H9 (cell line): ENCODE data around the gene ANTXRL. TPM values are rescaled to one million over a fixed set of nuclear protein-coding genes. Genes with fewer than 3 reads are reported as not detected.

ENCODE experiments used
- DNase-seq: peaks from one replicate; pipeline ENCODE4 v3.0.0-alpha.2; 2017
- H2AFZ ChIP-seq: one replicate; pipeline ENCODE4 v1.6.1; 2013; ENCODE audit warnings: mild to moderate bottlenecking, low read length, control low read depth, moderate library complexity
- H2AK5ac ChIP-seq: 2 replicates; pipeline ENCODE4 v1.6.1; 2013; ENCODE audit warnings: low read length, control low read depth, mixed read lengths; ENCODE audit not compliant: insufficient read length
- H2BK120ac ChIP-seq: one replicate; pipeline ENCODE4 v1.6.1; 2013; ENCODE audit warnings: low read depth, mild to moderate bottlenecking, low read length, control low read depth, inconsistent platforms; ENCODE audit not compliant: poor library complexity, severe bottlenecking
- H2BK12ac ChIP-seq: 2 replicates; pipeline ENCODE4 v1.6.1; 2013; ENCODE audit warnings: low read length, control low read depth, mixed read lengths, low read depth; ENCODE audit not compliant: insufficient read length
- H2BK15ac ChIP-seq: 2 replicates; pipeline ENCODE4 v1.6.1; 2013; ENCODE audit warnings: low read depth, low read length, control low read depth
- H2BK20ac ChIP-seq: one replicate; pipeline ENCODE4 v1.6.1; 2013; ENCODE audit warnings: low read depth, mild to moderate bottlenecking, low read length, control low read depth, inconsistent platforms; ENCODE audit not compliant: poor library complexity, severe bottlenecking
- H2BK5ac ChIP-seq: 2 replicates; pipeline ENCODE4 v1.6.1; 2013; ENCODE audit warnings: low read length, control low read depth, mixed read lengths; ENCODE audit not compliant: insufficient read length
- H3K14ac ChIP-seq: 2 replicates; pipeline ENCODE4 v1.6.1; 2013; ENCODE audit warnings: low read length, control low read depth; ENCODE audit not compliant: insufficient read depth
- H3K18ac ChIP-seq: 2 replicates; pipeline ENCODE4 v1.6.1; 2013; ENCODE audit warnings: low read depth, mild to moderate bottlenecking, mixed read lengths, low read length, control low read depth; ENCODE audit not compliant: insufficient read length
- H3K23ac ChIP-seq: 2 replicates; pipeline ENCODE4 v1.6.1; 2013; ENCODE audit warnings: low read length, control low read depth, mixed read lengths, low read depth; ENCODE audit not compliant: insufficient read length
- H3K23me2 ChIP-seq: 2 replicates; pipeline ENCODE4 v1.6.1; 2013; ENCODE audit warnings: low read depth, mild to moderate bottlenecking, mixed read lengths, low read length, control low read depth; ENCODE audit not compliant: insufficient read length, poor library complexity, severe bottlenecking
- H3K27ac ChIP-seq: 2 replicates; pipeline ENCODE4 v1.5.1; 2013; ENCODE audit warnings: low read length, control low read depth, mixed read lengths, low read depth; ENCODE audit not compliant: insufficient read length
- H3K27me3 ChIP-seq: 2 replicates; pipeline ENCODE4 v1.6.1; 2013; ENCODE audit warnings: low read length, control low read depth, inconsistent platforms; ENCODE audit not compliant: insufficient read depth
- H3K4ac ChIP-seq: 2 replicates; pipeline ENCODE4 v1.6.1; 2013; ENCODE audit warnings: low read depth, mild to moderate bottlenecking, control low read depth, inconsistent platforms, low read length, moderate library complexity
- H3K4me1 ChIP-seq: 2 replicates; pipeline ENCODE4 v1.6.1; 2013; ENCODE audit warnings: low read length, control low read depth, inconsistent platforms; ENCODE audit not compliant: insufficient read depth
- H3K4me2 ChIP-seq: 2 replicates; pipeline ENCODE4 v1.6.1; 2013; ENCODE audit warnings: low read length, control low read depth, mixed read lengths; ENCODE audit not compliant: insufficient read length, insufficient read depth
- H3K56ac ChIP-seq: 2 replicates; pipeline ENCODE4 v1.6.1; 2013; ENCODE audit warnings: low read depth, mild to moderate bottlenecking, mixed read lengths, low read length, control low read depth; ENCODE audit not compliant: insufficient read length
- H3K79me1 ChIP-seq: 2 replicates; pipeline ENCODE4 v1.6.1; 2013; ENCODE audit warnings: low read depth, mild to moderate bottlenecking, moderate library complexity, low read length, control low read depth, inconsistent platforms; ENCODE audit not compliant: insufficient read depth, poor library complexity, severe bottlenecking
- H3K79me2 ChIP-seq: 2 replicates; pipeline ENCODE4 v1.6.1; 2013; ENCODE audit warnings: low read length, control low read depth, inconsistent platforms; ENCODE audit not compliant: insufficient read depth
- H3K9ac ChIP-seq: 2 replicates; pipeline ENCODE4 v1.6.1; 2013; ENCODE audit warnings: low read length, control low read depth, mixed read lengths; ENCODE audit not compliant: insufficient read length; ENCODE audit errors: extremely low read depth
- H3K9me3 ChIP-seq: one replicate; pipeline ENCODE4 v1.6.1; 2013; ENCODE audit warnings: low read depth, low read length, inconsistent platforms; ENCODE audit not compliant: control insufficient read depth
- H3T11ph ChIP-seq: one replicate; pipeline ENCODE4 v1.6.1; 2013; ENCODE audit warnings: mild to moderate bottlenecking, low read length, control low read depth, inconsistent platforms
- H4K20me1 ChIP-seq: one replicate; pipeline ENCODE4 v1.6.1; 2013; ENCODE audit not compliant: control insufficient read depth, insufficient read length, insufficient read depth
- H4K5ac ChIP-seq: 2 replicates; pipeline ENCODE4 v1.6.1; 2013; ENCODE audit warnings: low read depth, mild to moderate bottlenecking, mixed read lengths, low read length, control low read depth; ENCODE audit not compliant: insufficient read length
- H4K8ac ChIP-seq: replicated peaks from 2 replicates; pipeline ENCODE4 v1.6.1; 2013; ENCODE audit warnings: low read length, control low read depth, mixed read lengths, low read depth; ENCODE audit not compliant: insufficient read length
- H4K91ac ChIP-seq: 2 replicates; pipeline ENCODE4 v1.6.1; 2013; ENCODE audit warnings: low read depth, mild to moderate bottlenecking, moderate library complexity, mixed read lengths, low read length, control low read depth; ENCODE audit not compliant: insufficient read length
- H3K27ac Mint-ChIP-seq, 3 experiments: 2 replicates in 2 of 3; 3 replicates in 1 of 3; pipeline ENCODE4 v1.8.0; 2020 to 2021; ENCODE audit warnings: mixed read lengths in 3 of 3, mild to moderate bottlenecking in 1 of 3, moderate library complexity in 1 of 3
- H3K27me3 Mint-ChIP-seq: 2 replicates; pipeline ENCODE4 v1.8.0; 2021; ENCODE audit warnings: low read depth, mild to moderate bottlenecking, moderate library complexity, mixed read lengths
- H3K36me3 Mint-ChIP-seq, 3 experiments: 2 replicates in 2 of 3; 3 replicates in 1 of 3; pipeline ENCODE4 v1.8.0; 2020 to 2021; ENCODE audit warnings: low read depth in 3 of 3, mixed read lengths in 3 of 3; ENCODE audit not compliant: insufficient read depth in 1 of 3
- H3K4me1 Mint-ChIP-seq, 2 experiments: 2 replicates each; pipeline ENCODE4 v1.8.0; 2020; ENCODE audit warnings: mixed read lengths in 2 of 2
- H3K4me3 Mint-ChIP-seq, 2 experiments: 2 replicates in 1 of 2; 3 replicates in 1 of 2; pipeline ENCODE4 v1.8.0; 2020 to 2021; ENCODE audit warnings: mild to moderate bottlenecking in 2 of 2, mixed read lengths in 2 of 2, moderate library complexity in 1 of 2
- H3K9me3 Mint-ChIP-seq, 2 experiments: 2 replicates in 1 of 2; 3 replicates in 1 of 2; pipeline ENCODE4 v1.8.0; 2020; ENCODE audit warnings: mild to moderate bottlenecking in 2 of 2, mixed read lengths in 2 of 2, moderate library complexity in 1 of 2
- WGBS: extraction: QIAGEN DNeasy Blood & Tissue Kit; methylation state at CpG from one replicate; pipeline ENCODE4 v1.1.7; 2013; ENCODE audit warnings: missing lambda C conversion rate, low lambda C conversion rate, mixed read lengths; ENCODE audit not compliant: insufficient read length; ENCODE audit errors: extremely low coverage; 5-methylcytosine and 5-hydroxymethylcytosine counted together
- total RNA-seq: library from RNA; stranded (reverse); gene quantifications from 2 replicates; pipeline ENCODE4 v1.2.1, GENCODE V29; 2021
- TF ChIP-seq, protein P1 (sequence below): fragments of 200-600 bp; sonication (generic); conservative IDR thresholded peaks from 3 replicates; pipeline ENCODE4 v1.8.0; 2021; ENCODE audit warnings: antibody characterized with exemption, mild to moderate bottlenecking

Gene ANTXRL
- total RNA-seq, 1 experiment from 2014 or later = not detected

- H2BK5ac ChIP-seq = no peak overlapping the region
- Mint-ChIP-seq H3K4me3 (no peak overlapping the region), H3K9me3 (no peaks in the 10 kb centered on the region; a peak in 1 of 5 replicates), H3K27ac (no peak overlapping the region), H3K27me3 (peaks cover 33% of the 10 kb centered on the region), H3K4me1 (peaks cover 35 to 38% of the 10 kb centered on the region in 2 experiments), H3K36me3 (no peaks in the 10 kb centered on the region)
- no peak overlapping the region for H3T11ph ChIP-seq
- H3K23me2 ChIP-seq = peaks cover 2% of the 10 kb centered on the region
- H3K27me3 ChIP-seq = peaks cover 8% of the 10 kb centered on the region; the same call in 1 of the 2 replicates
- H4K20me1 ChIP-seq = no peaks in the 10 kb centered on the region
- no peaks in the 10 kb centered on the region for H3K79me1 ChIP-seq
- no CpG with 5 or more reads among the region's 7 CpGs for WGBS
- H3K4ac ChIP-seq = no peak overlapping the region
- no peak overlapping the region for H3K23ac ChIP-seq
- H3K56ac ChIP-seq = no peak overlapping the region
- 0 out of 2 replicates have a peak, but pooled peaks cover 2% of the 10 kb centered on the region for H3K4me1 ChIP-seq
- TF ChIP-seq, protein P1, sequence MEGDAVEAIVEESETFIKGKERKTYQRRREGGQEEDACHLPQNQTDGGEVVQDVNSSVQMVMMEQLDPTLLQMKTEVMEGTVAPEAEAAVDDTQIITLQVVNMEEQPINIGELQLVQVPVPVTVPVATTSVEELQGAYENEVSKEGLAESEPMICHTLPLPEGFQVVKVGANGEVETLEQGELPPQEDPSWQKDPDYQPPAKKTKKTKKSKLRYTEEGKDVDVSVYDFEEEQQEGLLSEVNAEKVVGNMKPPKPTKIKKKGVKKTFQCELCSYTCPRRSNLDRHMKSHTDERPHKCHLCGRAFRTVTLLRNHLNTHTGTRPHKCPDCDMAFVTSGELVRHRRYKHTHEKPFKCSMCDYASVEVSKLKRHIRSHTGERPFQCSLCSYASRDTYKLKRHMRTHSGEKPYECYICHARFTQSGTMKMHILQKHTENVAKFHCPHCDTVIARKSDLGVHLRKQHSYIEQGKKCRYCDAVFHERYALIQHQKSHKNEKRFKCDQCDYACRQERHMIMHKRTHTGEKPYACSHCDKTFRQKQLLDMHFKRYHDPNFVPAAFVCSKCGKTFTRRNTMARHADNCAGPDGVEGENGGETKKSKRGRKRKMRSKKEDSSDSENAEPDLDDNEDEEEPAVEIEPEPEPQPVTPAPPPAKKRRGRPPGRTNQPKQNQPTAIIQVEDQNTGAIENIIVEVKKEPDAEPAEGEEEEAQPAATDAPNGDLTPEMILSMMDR = no peak
- no peak overlapping the region for H2BK12ac ChIP-seq
- H3K14ac ChIP-seq = no peak overlapping the region
- no peak overlapping the region for H2AK5ac ChIP-seq
- H4K5ac ChIP-seq = no peak overlapping the region
- H2BK15ac ChIP-seq = no peak overlapping the region
- H2BK120ac ChIP-seq = no peak overlapping the region
- H3K9ac ChIP-seq = no peak overlapping the region
- H3K27ac ChIP-seq = no peak overlapping the region
- H4K8ac ChIP-seq = no peak overlapping the region
- H3K9me3 ChIP-seq = no peaks in the 10 kb centered on the region
- H2BK20ac ChIP-seq = no peak overlapping the region
- no peaks in the 10 kb centered on the region for H3K79me2 ChIP-seq
- no peak overlapping the region for H3K18ac ChIP-seq
- H3K4me2 ChIP-seq = no peak overlapping the region
- H2AFZ ChIP-seq = no peak overlapping the region
- no peak overlapping the region for H4K91ac ChIP-seq
- no peak for DNase-seq
Measured at GRCh38 chr10:46287846-46288477, 1.2 kb downstream of the ANTXRL start.
